Medulla oblongata (tissue), 1 donor: ENCODE data around the gene MYO7A.

ENCODE experiments used
- DNase-seq: peaks from one replicate; pipeline ENCODE4 v3.0.0-alpha.2; 2015; ENCODE audit errors: extremely low spot score

Gene MYO7A

GRCh38 chr11:77184136-77184860 lies 56.3 kb downstream of the MYO7A start:
- DNase-seq: no peak

GRCh38 chr11:77186302-77186701 lies 58.3 kb downstream of the MYO7A start:
- DNase-seq: no peak

- DNase-seq: no peak
Measured at GRCh38 chr11:77187111-77187750, 59.2 kb downstream of the MYO7A start.

- DNase-seq: peak; percentile 93
Measured at GRCh38 chr11:77187776-77188632, 60.0 kb downstream of the MYO7A start.

- DNase-seq: no peak
Measured at GRCh38 chr11:77188633-77189491, 60.8 kb downstream of the MYO7A start.

GRCh38 chr11:77189588-77190210 lies 61.7 kb downstream of the MYO7A start:
- no peak for DNase-seq

- no peak for DNase-seq
Measured at GRCh38 chr11:77190331-77191075, 62.5 kb downstream of the MYO7A start.

GRCh38 chr11:77191429-77191822 lies 63.4 kb downstream of the MYO7A start:
- no peak for DNase-seq

- DNase-seq: no peak
Measured at GRCh38 chr11:77191823-77192495, 63.9 kb downstream of the MYO7A start.

GRCh38 chr11:77193167-77193566 lies 65.1 kb downstream of the MYO7A start:
- DNase-seq: no peak

GRCh38 chr11:77193911-77194830 lies 66.1 kb downstream of the MYO7A start:
- DNase-seq: no peak

- DNase-seq: no peak
Measured at GRCh38 chr11:77195071-77195755, 67.2 kb downstream of the MYO7A start.

GRCh38 chr11:77196961-77197360 lies 68.9 kb downstream of the MYO7A start:
- no peak for DNase-seq

- no peak for DNase-seq
Measured at GRCh38 chr11:77197626-77198320, 69.7 kb downstream of the MYO7A start.

- DNase-seq: no peak
Measured at GRCh38 chr11:77198440-77198849, 70.4 kb downstream of the MYO7A start.

GRCh38 chr11:77199137-77199745 lies 71.2 kb downstream of the MYO7A start:
- no peak for DNase-seq
